Body of pancreas (tissue), 4 donors: Measurements from ENCODE around the gene ARID4B. TPM values are rescaled to one million over a fixed set of nuclear protein-coding genes. Genes with fewer than 3 reads are reported as not detected.
A peak's percentile ranks its signal among the peaks of the same experiment; 100 is the strongest.

Experiments used
- ATAC-seq: fragments of 150-250 bp; one replicate; pipeline ENCODE4 v1.9.1; 2016
- DNase-seq, 4 donors: peaks; one replicate each; pipeline ENCODE4 v3.0.0-alpha.2; 2019
- H3K27ac ChIP-seq, 4 donors: fragments of 200-600 bp; sonication (generic); 1 replicate in 3 of 4; 2 replicates in 1 of 4; pipeline versions ENCODE4 v1.5.1 to v1.6.1; 2016 to 2019; ENCODE audit warnings: mild to moderate bottlenecking in 1 of 4, mixed read lengths in 1 of 4, moderate library complexity in 1 of 4
- H3K27me3 ChIP-seq, 2 donors: fragments of 200-600 bp; sonication (generic); one replicate each; pipeline ENCODE4 v1.6.0; 2016; ENCODE audit warnings: mild to moderate bottlenecking in 1 of 2
- H3K36me3 ChIP-seq, 2 donors: fragments of 200-600 bp; sonication (generic); replicated peaks in 1 of 2; 2 replicates each; pipeline ENCODE4 v1.5.1; 2016; ENCODE audit warnings: low read depth in 2 of 2; ENCODE audit not compliant: insufficient read depth in 1 of 2
- H3K4me1 ChIP-seq: fragments of 200-600 bp; sonication (generic); one replicate; pipeline ENCODE4 v1.6.0; 2016
- H3K4me3 ChIP-seq, 2 donors: fragments of 200-600 bp; sonication (generic); 1 replicate in 1 of 2; 2 replicates in 1 of 2; pipeline ENCODE4 v1.5.1; 2016 to 2019
- H3K9me3 ChIP-seq, 3 donors: fragments of 200-600 bp; sonication (generic); 1 replicate in 2 of 3; 2 replicates in 1 of 3; pipeline ENCODE4 v1.5.1; 2016
- CTCF ChIP-seq, 7 experiments: fragments of 450-650 bp in 4 of 7; fragments of 200-600 bp in 3 of 7; sonication (generic) in 3 of 7; IDR thresholded peaks; one replicate each; pipeline ENCODE4 v1.5.1; 2016 to 2019; ENCODE audit warnings: antibody characterized with exemption in 7 of 7
- POLR2A ChIP-seq, 3 donors: fragments of 450-650 bp; IDR thresholded peaks; one replicate each; pipeline ENCODE4 v1.6.1; 2016; ENCODE audit warnings: antibody characterized with exemption in 3 of 3, mild to moderate bottlenecking in 2 of 3
- WGBS, 2 donors: methylation state at CpG; one replicate each; pipeline ENCODE4 v1.1.5; 2017; 5-methylcytosine and 5-hydroxymethylcytosine counted together
- intact Hi-C: fragments of 100-400 bp; cut with DNase I; formaldehyde crosslinking; loops from one replicate; pipeline ENCODE4 v1.15.1; 2023
- total RNA-seq, 2 donors: library from RNA; depleted of rRNA; stranded (reverse); fragments of >200 nt; gene quantifications; one replicate each; pipeline ENCODE4 v1.1.0, GENCODE V29; 2016

Gene ARID4B
- total RNA-seq, 2 donors from 2014 or later, result 27.7 to 35.3 TPM

GRCh38 chr1:235246022-235246948 lies 81.7 kb downstream of the ARID4B start:
- no peak for TF ChIP-seq POLR2A (IDR thresholded peaks at IDR 0.05)
- no peak for TF ChIP-seq CTCF (IDR thresholded peaks at IDR 0.05)

GRCh38 chr1:235244974-235245592 lies 82.9 kb downstream of the ARID4B start:
- ATAC-seq, result no peak

More at GRCh38 chr1:235246022-235246948, 81.7 kb downstream of the ARID4B start:
- H3K27ac ChIP-seq, result peak overlapping the region; percentile 6 to 54 (median 26)
- DNase-seq (no peak), ATAC-seq (no peak)
- intact Hi-C loops, result no loop called here
- H3K4me3 ChIP-seq, result no peak overlapping the region
- H3K27me3 ChIP-seq, result no peaks in the 10 kb centered on the region
- WGBS, 2 donors, result 23 to 37% methylated on average over 2 of the region's 2 CpGs
- peaks cover 20% of the 10 kb centered on the region for H3K4me1 ChIP-seq
- H3K36me3 ChIP-seq, result no peaks in the 10 kb centered on the region
- H3K9me3 ChIP-seq, result no peaks in the 10 kb centered on the region

GRCh38 chr1:235240960-235241359 lies 87.0 kb downstream of the ARID4B start:
- Histone ChIP-seq H3K36me3 (no peaks in the 10 kb centered on the region), H3K4me1 (peaks cover 4% of the 10 kb centered on the region), H3K27ac (no peak overlapping the region), H3K9me3 (no peaks in the 10 kb centered on the region), H3K27me3 (no peaks in the 10 kb centered on the region), H3K4me3 (no peak overlapping the region)
- no peak for TF ChIP-seq CTCF (IDR thresholded peaks at IDR 0.05)
- TF ChIP-seq POLR2A (IDR thresholded peaks at IDR 0.05), result no peak
- intact Hi-C loops, result no loop called here
- DNase-seq, result no peak
- ATAC-seq, result no peak

More at GRCh38 chr1:235244974-235245592, 82.9 kb downstream of the ARID4B start:
- 80 to 83% methylated on average over 9 of the region's 9 CpGs for WGBS, 2 donors
- H3K4me3 ChIP-seq, result no peak overlapping the region
- intact Hi-C loops, result no loop called here
- no peaks in the 10 kb centered on the region for H3K27me3 ChIP-seq
- peaks cover 13% of the 10 kb centered on the region for H3K4me1 ChIP-seq
- no peak for DNase-seq
- TF ChIP-seq POLR2A (IDR thresholded peaks at IDR 0.05) (no peak), CTCF (IDR thresholded peaks at IDR 0.05) (no peak)
- H3K36me3 ChIP-seq, result no peaks in the 10 kb centered on the region
- H3K9me3 ChIP-seq, result no peaks in the 10 kb centered on the region
- H3K27ac ChIP-seq, result peak overlapping the region in 1 of 4 donors; percentile 54

- H3K27ac ChIP-seq, result no peak overlapping the region
- H3K36me3 ChIP-seq, result no peaks in the 10 kb centered on the region
- no peaks in the 10 kb centered on the region for H3K4me1 ChIP-seq
- no peaks in the 10 kb centered on the region for H3K27me3 ChIP-seq
- DNase-seq (no peak), ATAC-seq (no peak)
- TF ChIP-seq POLR2A (IDR thresholded peaks at IDR 0.05) (no peak), CTCF (IDR thresholded peaks at IDR 0.05) (no peak)
- H3K9me3 ChIP-seq, result no peaks in the 10 kb centered on the region
- H3K4me3 ChIP-seq, result no peak overlapping the region
- intact Hi-C loops, result no loop called here
- WGBS, 2 donors, result 30 to 49% methylated on average over 2 of the region's 2 CpGs
These were observed 88.1 kb downstream of the ARID4B start for GRCh38 chr1:235239851-235240250.
